HG02840 (cell line): Measurements from ENCODE around the gene ZNF195.
"Not testable (repeated sequence)": the region's sequence is repeated elsewhere in the genome, so short reads cannot be mapped to it uniquely, and the experiment has no call there.

Source experiments
- ATAC-seq: cut with Tn5 transposase; IDR thresholded peaks from one replicate; pipeline ENCODE4 v1.9.1; 2021; ENCODE audit warnings: mild to moderate bottlenecking, moderate library complexity, moderate number of reproducible peaks; ENCODE audit not compliant: unreplicated experiment, low FRiP score

Gene ZNF195

DNA sequence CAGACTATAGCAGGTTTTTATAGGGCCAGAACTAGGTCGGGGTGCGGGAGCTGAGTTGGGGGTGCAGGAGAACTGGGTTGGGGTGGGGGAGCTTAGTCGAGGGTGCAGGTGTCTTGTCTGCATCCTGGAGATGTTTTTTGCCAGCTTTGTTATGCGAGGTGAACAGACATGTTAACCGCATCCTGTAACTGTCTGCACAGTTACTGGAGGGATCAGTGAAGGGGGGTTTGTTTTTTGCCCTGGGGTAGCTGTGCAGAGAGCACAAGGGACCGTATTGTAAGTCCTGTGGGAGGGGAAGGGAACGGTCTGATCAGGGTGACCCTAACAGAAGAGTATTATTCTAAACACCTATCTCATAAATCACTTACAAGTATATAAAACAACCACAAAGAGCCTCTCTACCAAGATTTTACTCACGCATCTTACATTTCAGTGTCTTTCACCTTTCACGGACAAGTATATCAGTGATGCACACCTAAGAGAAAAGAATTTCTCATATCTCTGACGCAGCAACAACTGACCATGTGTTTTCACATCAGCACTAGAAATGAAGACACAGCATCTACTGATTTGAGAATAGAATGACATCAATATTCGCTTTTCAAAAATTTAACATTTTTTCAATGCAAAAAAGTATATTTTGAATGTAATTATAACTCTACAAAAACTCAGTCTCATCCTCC lies 20.8 kb downstream of the ZNF195 start:
- no peak for ATAC-seq

DNA sequence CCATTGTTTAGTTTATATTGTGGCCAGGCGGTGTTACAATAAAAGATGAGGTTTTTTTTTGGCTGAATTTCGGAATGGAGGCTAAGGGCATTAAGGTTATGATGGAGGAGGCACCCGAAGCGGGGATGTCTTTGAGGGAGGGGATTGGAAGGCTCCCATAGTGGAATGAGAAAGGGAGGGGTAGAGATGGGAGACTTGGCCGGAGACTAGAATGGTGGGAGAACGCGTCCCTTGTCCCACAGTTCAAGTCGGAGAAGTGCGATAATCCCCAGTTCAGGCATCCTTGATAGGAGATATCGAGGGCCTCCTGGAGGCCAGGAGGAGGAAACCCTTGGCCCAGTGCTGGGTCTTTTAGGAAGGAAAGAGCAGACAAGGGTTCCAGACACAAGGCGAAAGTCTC lies 21.6 kb downstream of the ZNF195 start:
- no peak for ATAC-seq

- ATAC-seq = no peak
Observed at GRCh38 chr11:3356858-3357257, 22.1 kb downstream of the ZNF195 start.

- no peak for ATAC-seq
Observed at GRCh38 chr11:3353066-3353465, 25.9 kb downstream of the ZNF195 start.

- no peak for ATAC-seq
Observed at GRCh38 chr11:3347127-3347526, 31.8 kb downstream of the ZNF195 start.

- ATAC-seq = no peak
Observed at GRCh38 chr11:3346587-3346986, 32.4 kb downstream of the ZNF195 start.

DNA sequence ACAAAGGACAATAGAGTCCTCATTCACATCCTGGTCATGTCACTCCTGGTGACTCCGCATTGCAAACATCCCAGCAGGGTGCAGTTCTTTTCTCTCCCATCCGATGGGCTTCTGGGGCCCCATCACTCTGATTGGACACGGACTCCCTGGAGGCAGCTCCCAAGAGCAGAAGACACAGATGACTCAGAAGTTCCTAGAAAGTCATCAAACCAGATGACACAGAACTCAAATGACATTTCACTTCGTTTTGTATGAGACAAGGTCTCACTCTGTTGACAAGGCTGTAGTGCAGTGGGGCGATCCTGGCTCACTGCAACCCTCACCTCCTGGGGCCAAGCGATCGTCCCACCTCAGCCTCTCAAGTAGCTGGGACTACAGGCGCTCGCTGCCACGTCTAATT lies 33.2 kb downstream of the ZNF195 start:
- ATAC-seq = no peak

DNA sequence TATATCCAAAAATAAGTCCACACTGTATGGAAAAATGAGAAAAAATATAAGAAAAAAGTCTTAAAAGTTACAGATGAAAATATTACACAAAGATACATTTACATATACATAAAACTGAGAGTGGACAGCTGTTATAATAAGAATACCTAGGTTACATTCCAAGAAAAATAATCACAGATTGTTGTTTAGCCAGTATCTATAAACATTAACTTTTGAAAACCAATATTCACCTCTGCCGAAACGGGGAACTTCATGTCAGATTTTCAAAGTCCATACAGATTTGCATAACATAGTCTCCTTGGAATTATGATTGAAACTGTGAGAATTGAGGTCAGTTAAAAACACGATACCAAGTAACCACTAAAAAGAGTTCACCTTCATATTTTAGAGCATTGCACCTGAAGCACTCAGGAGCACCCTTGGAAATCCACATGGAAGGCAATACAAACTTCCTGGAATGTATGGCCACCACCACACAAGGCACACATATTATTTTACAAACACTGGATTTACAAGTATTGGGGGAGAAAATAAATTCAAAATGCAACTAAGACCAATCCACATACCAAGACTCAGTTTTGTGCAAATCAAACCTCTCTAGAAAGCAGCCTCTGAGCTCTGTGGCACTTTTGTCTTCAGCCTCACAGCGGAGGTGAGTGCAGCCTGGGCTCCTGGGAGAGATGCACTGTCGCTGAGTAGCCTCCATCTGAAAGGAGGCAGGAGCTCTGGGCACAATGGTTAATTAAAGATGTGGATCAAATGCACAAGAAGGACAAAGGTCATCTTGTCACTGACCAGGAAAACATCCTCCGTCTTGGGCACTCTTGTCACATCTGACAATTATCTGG lies 34.4 kb downstream of the ZNF195 start:
- no peak for ATAC-seq

GRCh38 chr11:3342709-3343108 lies 36.2 kb downstream of the ZNF195 start:
- ATAC-seq = no peak

DNA sequence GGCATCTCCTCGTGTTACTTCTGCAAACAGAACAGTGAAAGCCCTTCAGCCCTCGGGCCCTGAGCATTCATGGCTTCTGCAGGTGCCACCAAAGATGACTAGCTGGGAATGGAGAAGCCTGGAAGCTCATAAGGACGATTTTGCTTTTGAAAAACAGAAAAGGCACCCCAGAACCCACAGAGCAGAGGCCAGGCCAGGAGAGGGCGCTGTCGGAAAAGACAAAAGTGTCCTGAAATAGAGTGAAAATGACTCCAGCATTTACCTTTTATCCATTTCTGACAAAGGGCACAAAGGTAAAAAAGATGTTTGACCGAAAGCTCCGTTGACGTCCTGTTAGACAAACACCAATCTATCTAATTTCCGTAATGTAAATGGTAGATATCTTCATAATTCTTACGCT lies 37.6 kb downstream of the ZNF195 start:
- no peak for ATAC-seq

DNA sequence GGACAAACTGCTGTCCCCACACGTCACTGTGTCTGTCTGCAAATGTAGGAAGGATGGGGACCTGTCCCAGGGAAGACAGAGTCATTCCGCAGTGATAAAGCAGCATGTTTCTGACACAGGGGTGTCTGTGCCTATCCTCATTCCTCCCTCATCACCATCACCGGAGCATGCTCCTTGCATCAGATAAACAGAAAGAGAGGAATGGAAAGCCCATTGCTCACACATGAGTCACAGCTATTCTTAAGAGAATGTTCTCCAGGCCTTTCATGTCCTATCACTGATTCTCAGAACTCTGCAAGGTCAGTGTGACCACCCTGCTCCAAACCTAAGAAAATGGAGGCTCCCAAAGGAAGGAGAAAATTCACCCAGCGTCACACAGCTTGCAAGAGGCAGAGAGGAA lies 38.9 kb downstream of the ZNF195 start:
- no peak for ATAC-seq

DNA sequence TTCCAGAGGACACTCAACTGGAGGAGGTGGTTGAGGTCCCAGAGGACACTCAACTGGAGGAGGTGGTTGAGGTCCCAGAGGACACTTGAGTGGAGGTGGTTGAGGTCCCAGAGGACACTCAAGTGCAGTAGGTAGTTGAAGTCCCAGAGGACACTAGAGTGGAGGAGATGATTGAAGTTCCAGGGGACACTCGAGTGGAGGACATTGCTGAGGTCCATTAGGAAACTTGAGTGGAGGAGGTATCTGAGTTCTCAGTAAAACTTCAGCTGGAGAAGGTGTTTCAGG lies 39.7 kb downstream of the ZNF195 start:
- ATAC-seq = no peak

GRCh38 chr11:3338569-3339339 lies 40.2 kb downstream of the ZNF195 start:
- no peak for ATAC-seq

- ATAC-seq = not testable (repeated sequence)
Observed at GRCh38 chr11:3336420-3336819, 42.5 kb downstream of the ZNF195 start.

- not testable (repeated sequence) for ATAC-seq
Observed at GRCh38 chr11:3333157-3333556, 45.8 kb downstream of the ZNF195 start.

DNA sequence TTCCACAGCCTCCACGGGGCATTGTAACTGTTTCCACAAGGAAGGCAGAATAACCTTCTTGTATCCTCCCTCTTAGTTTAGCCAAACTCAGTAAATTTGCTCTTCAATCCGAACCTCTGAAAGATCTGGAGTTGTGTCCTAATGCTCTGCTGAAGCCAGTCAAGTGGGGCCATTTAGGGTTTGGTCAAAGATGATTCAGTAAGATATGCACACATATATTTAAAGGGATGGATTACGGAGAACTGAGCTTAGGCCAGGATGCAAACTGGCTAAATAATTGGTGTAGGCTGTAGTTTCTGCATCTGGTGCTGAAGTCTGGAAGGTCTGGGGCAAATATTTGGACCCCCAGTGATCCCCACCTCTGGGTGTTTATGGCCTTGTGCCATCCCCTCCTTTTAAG lies 47.9 kb downstream of the ZNF195 start:
- not testable (repeated sequence) for ATAC-seq

DNA sequence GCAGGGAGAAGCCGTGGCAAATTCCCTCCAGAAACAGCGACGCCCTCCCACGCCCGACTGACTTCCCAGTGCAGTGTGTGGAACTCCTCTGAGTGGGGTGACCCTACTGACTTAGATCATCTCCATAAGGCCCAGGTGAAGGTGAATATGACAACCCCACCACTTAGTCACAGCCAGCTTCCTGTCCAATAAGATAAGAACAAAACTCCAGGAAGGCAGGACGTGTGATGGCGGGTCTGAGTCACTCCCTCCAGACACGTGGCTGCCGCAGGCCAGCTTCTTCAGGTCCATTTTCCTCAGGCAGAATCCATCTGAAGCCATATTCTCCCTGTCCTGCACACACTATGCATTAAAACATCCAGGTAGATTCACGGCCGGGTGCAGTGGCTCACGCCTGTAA lies 48.9 kb downstream of the ZNF195 start:
- not testable (repeated sequence) for ATAC-seq

DNA sequence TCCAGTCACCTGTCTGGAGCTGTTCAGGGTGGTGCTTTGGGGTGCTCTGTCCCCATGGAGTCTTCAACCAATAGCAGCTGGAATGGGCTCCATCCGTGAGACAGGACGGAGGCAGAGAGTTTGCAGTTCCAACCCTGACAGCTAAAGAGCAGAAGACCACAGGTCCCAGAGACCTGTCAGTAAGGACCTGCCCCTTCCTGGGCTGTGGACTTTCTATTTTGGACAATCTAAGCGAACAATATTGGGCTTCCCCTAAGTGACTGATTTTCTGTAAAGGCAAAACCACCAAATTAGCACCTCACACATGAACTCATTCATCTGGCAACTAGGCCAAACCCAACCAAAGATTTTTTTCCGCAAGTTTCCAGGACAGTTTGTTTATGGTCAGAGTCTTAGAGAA lies 50.4 kb downstream of the ZNF195 start:
- ATAC-seq = not testable (repeated sequence)

DNA sequence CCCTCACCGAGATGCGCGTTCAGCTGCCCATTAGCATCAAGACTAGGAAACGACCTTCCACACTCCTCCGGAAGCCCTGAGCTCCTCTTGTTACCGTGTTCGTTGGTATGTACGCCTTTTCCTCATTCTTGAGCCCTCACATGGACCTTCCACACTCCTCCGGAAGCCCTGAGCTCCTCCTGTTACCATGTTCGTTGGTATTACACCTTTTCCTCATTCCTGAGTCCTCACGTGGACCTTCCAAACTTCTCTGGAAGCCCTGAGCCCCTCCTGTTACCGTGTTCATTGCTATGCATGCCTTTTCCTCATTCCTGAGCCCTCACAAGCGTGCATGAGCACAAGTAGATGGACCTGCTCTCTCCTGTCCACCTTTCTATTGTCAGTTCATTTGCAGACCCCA lies 52.5 kb downstream of the ZNF195 start:
- ATAC-seq = not testable (repeated sequence)

DNA sequence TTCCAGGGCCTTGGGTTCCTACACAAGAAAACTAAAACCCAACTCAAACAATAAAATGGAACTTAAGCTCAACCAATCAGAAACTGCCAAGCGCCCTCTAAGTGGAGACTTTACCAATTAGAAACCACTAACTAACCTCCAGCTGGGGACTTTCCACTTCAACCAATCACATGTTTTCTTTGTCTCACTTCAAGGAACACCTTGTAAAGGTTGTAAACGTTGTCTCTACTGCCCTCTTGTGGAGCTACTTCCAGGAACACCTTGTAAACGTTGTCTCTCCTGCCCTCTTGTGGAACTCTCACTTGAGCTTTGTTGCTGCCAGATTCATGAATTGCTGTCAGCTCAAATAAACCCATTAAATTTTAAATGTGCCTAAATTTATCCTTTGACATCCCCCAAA lies 54.2 kb downstream of the ZNF195 start:
- ATAC-seq = not testable (repeated sequence)
